Suprapubic skin (tissue), 4 donors: ENCODE results near the gene QPCT. TPM values are rescaled to one million over a fixed set of nuclear protein-coding genes. Genes with fewer than 3 reads are reported as not detected.

Experiments
- DNase-seq, 2 donors: peaks; one replicate each; pipeline ENCODE4 v3.0.0-alpha.2; 2019; ENCODE audit warnings: low spot score in 2 of 2
- H3K27ac ChIP-seq: fragments of 200-600 bp; sonication (generic); one replicate; pipeline ENCODE4 v1.5.1; 2019
- H3K27me3 ChIP-seq: fragments of 200-600 bp; sonication (generic); one replicate; pipeline ENCODE4 v1.5.1; 2019
- H3K36me3 ChIP-seq: fragments of 200-600 bp; sonication (generic); one replicate; pipeline ENCODE4 v1.5.1; 2019
- H3K4me1 ChIP-seq: fragments of 200-600 bp; sonication (generic); one replicate; pipeline ENCODE4 v1.5.1; 2019
- H3K4me3 ChIP-seq: fragments of 200-600 bp; sonication (generic); one replicate; pipeline ENCODE4 v1.5.1; 2019; ENCODE audit warnings: mild to moderate bottlenecking
- H3K9me3 ChIP-seq: fragments of 200-600 bp; sonication (generic); one replicate; pipeline ENCODE4 v1.5.1; 2019
- EP300 ChIP-seq: sonication (generic); formaldehyde crosslinking; IDR thresholded peaks from one replicate; pipeline ENCODE4 v1.6.1; 2017; ENCODE audit warnings: antibody characterized with exemption
- POLR2A ChIP-seq, 2 donors: fragments of 450-650 bp; IDR thresholded peaks; one replicate each; pipeline ENCODE4 v1.6.1; 2017; ENCODE audit warnings: antibody characterized with exemption in 2 of 2, mild to moderate bottlenecking in 2 of 2, moderate library complexity in 2 of 2
- POLR2AphosphoS5 ChIP-seq, 3 donors: sonication (generic); formaldehyde crosslinking; IDR thresholded peaks; one replicate each; pipeline ENCODE4 v1.6.1; 2017; ENCODE audit warnings: antibody characterized with exemption in 3 of 3
- WGBS: methylation state at CpG from one replicate; pipeline ENCODE4 v1.1.5; 2018; 5-methylcytosine and 5-hydroxymethylcytosine counted together
- total RNA-seq, 4 donors: library from RNA; depleted of rRNA; stranded (reverse); fragments of >200 nt; gene quantifications; one replicate each; pipeline ENCODE4 v1.1.0, GENCODE V29; 2016
- TF ChIP-seq, protein P1 (sequence below), 2 donors: fragments of 200-600 bp in 1 of 2; fragments of 450-650 bp in 1 of 2; sonication (generic) in 1 of 2; IDR thresholded peaks; one replicate each; pipeline ENCODE4 v1.5.1; 2016 to 2019; ENCODE audit warnings: antibody characterized with exemption in 2 of 2, mild to moderate bottlenecking in 1 of 2, moderate library complexity in 1 of 2

Gene QPCT
- total RNA-seq, 4 donors from 2014 or later, result 20.7 to 75.5 (median 47.6) TPM

DNA sequence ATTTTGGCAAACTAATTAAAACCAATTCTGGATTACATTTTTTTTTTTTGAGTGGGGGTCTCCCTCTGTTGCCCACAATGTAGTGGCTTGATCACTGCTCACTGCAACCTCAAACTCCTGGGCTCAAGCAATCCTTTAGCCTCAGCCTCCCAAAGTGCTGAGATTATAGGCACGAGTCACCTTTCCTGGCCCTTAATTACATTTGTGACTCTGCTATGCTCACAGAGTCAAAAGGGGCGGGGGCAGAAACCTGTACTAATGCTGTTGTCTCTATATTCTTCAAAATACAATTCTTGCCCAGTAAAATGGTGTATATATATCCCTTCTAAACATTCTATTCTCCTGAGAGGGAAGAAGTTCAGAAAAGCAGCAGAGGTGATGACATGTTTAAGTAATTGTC is 43.0 kb upstream of the QPCT start:
- WGBS, result 53% methylated on average over 2 of the region's 2 CpGs
- peaks cover 15% of the 10 kb centered on the region for H3K4me1 ChIP-seq
- no peaks in the 10 kb centered on the region for H3K9me3 ChIP-seq
- H3K36me3 ChIP-seq, result no peaks in the 10 kb centered on the region
- no peak overlapping the region for H3K27ac ChIP-seq
- no peaks in the 10 kb centered on the region for H3K27me3 ChIP-seq
- TF ChIP-seq, protein P1, sequence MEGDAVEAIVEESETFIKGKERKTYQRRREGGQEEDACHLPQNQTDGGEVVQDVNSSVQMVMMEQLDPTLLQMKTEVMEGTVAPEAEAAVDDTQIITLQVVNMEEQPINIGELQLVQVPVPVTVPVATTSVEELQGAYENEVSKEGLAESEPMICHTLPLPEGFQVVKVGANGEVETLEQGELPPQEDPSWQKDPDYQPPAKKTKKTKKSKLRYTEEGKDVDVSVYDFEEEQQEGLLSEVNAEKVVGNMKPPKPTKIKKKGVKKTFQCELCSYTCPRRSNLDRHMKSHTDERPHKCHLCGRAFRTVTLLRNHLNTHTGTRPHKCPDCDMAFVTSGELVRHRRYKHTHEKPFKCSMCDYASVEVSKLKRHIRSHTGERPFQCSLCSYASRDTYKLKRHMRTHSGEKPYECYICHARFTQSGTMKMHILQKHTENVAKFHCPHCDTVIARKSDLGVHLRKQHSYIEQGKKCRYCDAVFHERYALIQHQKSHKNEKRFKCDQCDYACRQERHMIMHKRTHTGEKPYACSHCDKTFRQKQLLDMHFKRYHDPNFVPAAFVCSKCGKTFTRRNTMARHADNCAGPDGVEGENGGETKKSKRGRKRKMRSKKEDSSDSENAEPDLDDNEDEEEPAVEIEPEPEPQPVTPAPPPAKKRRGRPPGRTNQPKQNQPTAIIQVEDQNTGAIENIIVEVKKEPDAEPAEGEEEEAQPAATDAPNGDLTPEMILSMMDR (IDR thresholded peaks at IDR 0.05), result no peak
- no peak for TF ChIP-seq POLR2A (IDR thresholded peaks at IDR 0.05)
- TF ChIP-seq POLR2AphosphoS5 (IDR thresholded peaks at IDR 0.05), result no peak
- no peak for TF ChIP-seq EP300
- H3K4me3 ChIP-seq, result no peak overlapping the region
- no peak for DNase-seq

DNA sequence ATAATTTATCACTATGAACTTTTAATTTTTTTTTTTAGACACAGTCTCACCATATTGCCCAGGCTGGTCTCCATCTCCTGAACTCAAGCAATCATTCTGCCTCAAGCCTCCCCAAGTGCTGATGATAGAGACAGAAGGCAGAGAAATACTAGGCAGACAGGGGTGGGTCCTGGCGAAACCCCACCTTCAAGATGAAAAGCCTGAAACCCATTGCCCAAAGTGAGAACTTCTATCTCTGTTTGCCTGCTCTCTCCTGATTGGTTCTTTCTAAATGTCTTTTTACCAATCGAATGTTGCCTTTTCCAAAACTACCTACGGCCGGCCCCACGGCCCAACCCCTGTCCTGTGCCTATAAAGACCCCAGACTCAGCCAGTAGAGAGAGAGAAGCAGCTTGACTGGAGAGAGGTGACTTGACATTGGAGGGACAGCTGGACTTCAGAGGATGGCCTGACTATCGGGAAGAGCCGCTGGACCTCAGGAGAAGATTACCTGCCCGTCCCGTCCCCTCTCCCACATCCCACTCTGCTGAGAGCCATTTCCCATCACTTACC is 41.7 kb upstream of the QPCT start:
- TF ChIP-seq POLR2A (IDR thresholded peaks at IDR 0.05), result no peak
- TF ChIP-seq, protein P1 (IDR thresholded peaks at IDR 0.05), result no peak
- no peak for TF ChIP-seq POLR2AphosphoS5 (IDR thresholded peaks at IDR 0.05)
- TF ChIP-seq EP300, result no peak
- Histone ChIP-seq H3K4me3 (no peak overlapping the region), H3K27ac (no peak overlapping the region), H3K9me3 (no peaks in the 10 kb centered on the region), H3K4me1 (peaks cover 28% of the 10 kb centered on the region), H3K36me3 (no peaks in the 10 kb centered on the region), H3K27me3 (no peaks in the 10 kb centered on the region)
- no peak for DNase-seq
- WGBS, result 94% methylated on average over 9 of the region's 9 CpGs

- Histone ChIP-seq H3K4me3 (no peak overlapping the region), H3K27me3 (no peaks in the 10 kb centered on the region), H3K36me3 (no peaks in the 10 kb centered on the region), H3K9me3 (no peaks in the 10 kb centered on the region), H3K27ac (no peak overlapping the region), H3K4me1 (peaks cover 42% of the 10 kb centered on the region)
- TF ChIP-seq POLR2AphosphoS5 (IDR thresholded peaks at IDR 0.05) (no peak), EP300 (no peak), POLR2A (IDR thresholded peaks at IDR 0.05) (no peak)
- TF ChIP-seq, protein P1 (IDR thresholded peaks at IDR 0.05), result no peak
- no peak for DNase-seq
- 56% methylated on average over 3 of the region's 3 CpGs for WGBS
Observed at GRCh38 chr2:37306024-37306423, 38.4 kb upstream of the QPCT start.

GRCh38 chr2:37307500-37307899 is 36.9 kb upstream of the QPCT start:
- DNase-seq, result no peak
- H3K27ac ChIP-seq, result no peak overlapping the region
- H3K4me3 ChIP-seq, result no peak overlapping the region
- TF ChIP-seq EP300 (no peak), POLR2A (IDR thresholded peaks at IDR 0.05) (no peak), POLR2AphosphoS5 (IDR thresholded peaks at IDR 0.05) (no peak)
- TF ChIP-seq, protein P1 (IDR thresholded peaks at IDR 0.05), result no peak
- no peaks in the 10 kb centered on the region for H3K9me3 ChIP-seq
- peaks cover 36% of the 10 kb centered on the region for H3K4me1 ChIP-seq
- no peaks in the 10 kb centered on the region for H3K27me3 ChIP-seq
- no peaks in the 10 kb centered on the region for H3K36me3 ChIP-seq
- 20% methylated on average over 2 of the region's 2 CpGs for WGBS

DNA sequence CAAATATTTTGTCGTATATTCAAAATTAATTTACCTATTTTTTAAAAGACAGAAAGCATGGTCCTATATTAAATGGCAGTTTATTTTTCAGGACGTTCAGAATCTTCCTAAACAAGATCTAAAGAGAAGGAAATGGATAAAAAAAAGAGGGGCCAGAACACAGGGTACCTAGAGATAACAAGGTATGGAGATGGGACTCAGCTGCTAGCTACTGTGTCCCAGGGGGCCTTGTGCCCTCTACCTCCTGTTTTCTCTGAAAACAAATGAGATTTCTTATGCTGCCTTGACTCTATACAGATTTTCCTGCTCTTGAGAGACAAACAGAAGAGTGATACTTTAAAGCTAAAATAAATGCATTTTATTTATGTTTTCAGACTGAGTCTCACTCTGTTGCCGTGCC is 29.1 kb upstream of the QPCT start:
- no peak for DNase-seq
- Histone ChIP-seq H3K36me3 (peaks cover 7% of the 10 kb centered on the region), H3K9me3 (no peaks in the 10 kb centered on the region), H3K4me1 (peaks cover 39% of the 10 kb centered on the region), H3K27ac (no peak overlapping the region), H3K27me3 (no peaks in the 10 kb centered on the region), H3K4me3 (no peak overlapping the region)
- TF ChIP-seq POLR2A (IDR thresholded peaks at IDR 0.05), result no peak
- TF ChIP-seq, protein P1 (IDR thresholded peaks at IDR 0.05), result no peak
- no peak for TF ChIP-seq POLR2AphosphoS5 (IDR thresholded peaks at IDR 0.05)
- 90% methylated on average over 3 of the region's 3 CpGs for WGBS
